ENCODE data around the gene TSHR.

- TF ChIP-seq CTCF (conservative IDR thresholded peaks at IDR 0.05; ENCODE audit: low read depth, low read length), result no peak
- no peak for TF ChIP-seq EZH2 (IDR thresholded peaks at IDR 0.05; ENCODE audit: low read length, unreplicated experiment)
Measured at GRCh38 chr14:81169267-81169666, 213.8 kb downstream of the TSHR start.
